ENCODE data around the gene MRPS25.

GRCh38 chr3:15086263-15086662 lies 21.1 kb upstream of the MRPS25 start:
- no peak for TF ChIP-seq EZH2 (IDR thresholded peaks at IDR 0.05; ENCODE audit: low read length)
- TF ChIP-seq, protein P1, sequence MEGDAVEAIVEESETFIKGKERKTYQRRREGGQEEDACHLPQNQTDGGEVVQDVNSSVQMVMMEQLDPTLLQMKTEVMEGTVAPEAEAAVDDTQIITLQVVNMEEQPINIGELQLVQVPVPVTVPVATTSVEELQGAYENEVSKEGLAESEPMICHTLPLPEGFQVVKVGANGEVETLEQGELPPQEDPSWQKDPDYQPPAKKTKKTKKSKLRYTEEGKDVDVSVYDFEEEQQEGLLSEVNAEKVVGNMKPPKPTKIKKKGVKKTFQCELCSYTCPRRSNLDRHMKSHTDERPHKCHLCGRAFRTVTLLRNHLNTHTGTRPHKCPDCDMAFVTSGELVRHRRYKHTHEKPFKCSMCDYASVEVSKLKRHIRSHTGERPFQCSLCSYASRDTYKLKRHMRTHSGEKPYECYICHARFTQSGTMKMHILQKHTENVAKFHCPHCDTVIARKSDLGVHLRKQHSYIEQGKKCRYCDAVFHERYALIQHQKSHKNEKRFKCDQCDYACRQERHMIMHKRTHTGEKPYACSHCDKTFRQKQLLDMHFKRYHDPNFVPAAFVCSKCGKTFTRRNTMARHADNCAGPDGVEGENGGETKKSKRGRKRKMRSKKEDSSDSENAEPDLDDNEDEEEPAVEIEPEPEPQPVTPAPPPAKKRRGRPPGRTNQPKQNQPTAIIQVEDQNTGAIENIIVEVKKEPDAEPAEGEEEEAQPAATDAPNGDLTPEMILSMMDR (optimal IDR thresholded peaks at IDR 0.05 in 1 of 3, IDR thresholded peaks at IDR 0.05 in 1 of 3, conservative IDR thresholded peaks at IDR 0.05 in 1 of 3; ENCODE audit: extremely low read depth in 1 of 3, insufficient read depth in 2 of 3, low read length in 3 of 3): no peak

Data from keratinocyte (primary cell).